ENCODE measurements around the gene RIN2.

Gene RIN2

DNA sequence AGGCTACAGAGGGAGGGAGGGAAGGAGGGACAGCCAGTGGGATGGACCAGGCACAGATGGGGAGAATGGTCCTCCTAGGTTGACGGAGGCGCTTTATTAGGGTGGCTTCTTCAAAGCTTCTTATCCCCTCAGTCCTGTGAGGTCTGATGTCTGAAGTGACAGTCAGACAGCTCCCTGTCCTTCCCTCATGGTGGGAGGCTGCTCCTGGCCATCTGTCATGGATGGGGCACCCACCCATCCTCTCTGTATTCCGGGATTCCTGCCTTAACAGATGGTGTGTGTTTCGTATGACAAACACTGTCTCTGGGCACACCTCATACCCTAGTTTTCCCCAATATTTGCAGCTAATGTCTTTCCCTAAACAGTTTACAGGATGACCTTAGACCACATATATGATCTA, 7.9 kb downstream of the RIN2 start:
- no peak for DNase-seq (ENCODE audit: low read depth)

DNA sequence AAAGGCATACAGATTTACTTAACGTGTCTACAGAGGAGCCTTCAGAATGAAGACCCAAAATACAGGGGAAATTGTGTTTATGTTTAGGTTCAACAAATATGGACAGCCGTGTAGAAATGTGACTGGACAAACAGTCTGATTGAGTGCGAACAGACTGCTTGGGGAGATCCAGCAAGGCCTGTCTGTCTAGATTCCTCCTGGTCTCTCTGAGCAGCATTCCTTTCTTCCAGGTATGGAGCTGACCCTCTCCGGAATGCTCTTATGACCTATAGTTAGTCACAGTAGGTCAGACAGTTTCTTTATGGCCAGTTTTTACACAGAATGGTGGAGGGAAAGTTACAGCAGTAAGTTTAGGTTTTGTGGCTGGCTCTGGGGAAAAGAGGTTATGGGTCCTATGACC, 9.0 kb downstream of the RIN2 start:
- no peak for DNase-seq (ENCODE audit: low read depth)

DNA sequence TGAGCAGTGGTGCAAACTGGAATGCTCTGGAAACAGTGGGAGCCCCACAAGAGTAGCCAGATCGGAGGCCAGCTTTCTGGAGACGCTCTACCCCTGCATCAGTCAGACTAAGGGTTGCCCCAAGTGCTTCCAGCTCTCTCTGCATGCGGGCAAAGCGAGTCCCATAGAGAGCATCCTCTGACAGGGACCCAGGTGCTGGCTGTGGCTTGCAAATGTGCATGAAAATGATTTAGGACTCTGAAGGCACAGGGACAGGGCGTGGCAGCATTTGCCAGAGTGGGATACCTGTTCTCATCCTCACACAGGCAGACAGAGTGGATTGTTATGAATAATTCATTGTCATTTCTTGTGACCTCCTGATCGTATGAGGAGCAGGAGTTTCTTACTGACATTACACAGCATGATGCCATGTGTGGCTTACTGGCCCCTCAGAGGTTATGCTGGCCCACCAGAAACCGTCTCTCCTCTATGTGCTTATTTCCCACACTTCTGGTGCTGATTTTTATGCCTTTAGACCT, 10.3 kb downstream of the RIN2 start:
- no peak for DNase-seq (ENCODE audit: low read depth)

DNA sequence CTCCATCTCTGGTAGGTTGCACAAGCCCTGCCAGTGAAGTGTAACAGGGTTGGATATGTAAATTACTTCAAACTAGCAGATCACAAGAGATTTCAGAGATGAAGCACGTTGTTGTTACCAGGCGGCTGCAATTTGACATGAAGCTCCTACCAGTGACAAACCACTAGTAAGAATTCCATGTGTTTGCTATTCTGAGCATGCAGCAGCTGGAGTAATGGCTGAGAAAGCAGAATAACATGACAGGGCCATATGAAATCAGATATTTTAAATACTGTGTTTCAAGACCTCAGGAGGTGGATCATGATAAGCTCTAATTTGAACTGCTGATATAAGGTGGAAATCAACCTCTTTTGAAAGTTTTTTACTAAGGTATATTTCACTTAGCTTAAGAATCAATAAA, 11.4 kb downstream of the RIN2 start:
- no peak for DNase-seq (ENCODE audit: low read depth)

DNA sequence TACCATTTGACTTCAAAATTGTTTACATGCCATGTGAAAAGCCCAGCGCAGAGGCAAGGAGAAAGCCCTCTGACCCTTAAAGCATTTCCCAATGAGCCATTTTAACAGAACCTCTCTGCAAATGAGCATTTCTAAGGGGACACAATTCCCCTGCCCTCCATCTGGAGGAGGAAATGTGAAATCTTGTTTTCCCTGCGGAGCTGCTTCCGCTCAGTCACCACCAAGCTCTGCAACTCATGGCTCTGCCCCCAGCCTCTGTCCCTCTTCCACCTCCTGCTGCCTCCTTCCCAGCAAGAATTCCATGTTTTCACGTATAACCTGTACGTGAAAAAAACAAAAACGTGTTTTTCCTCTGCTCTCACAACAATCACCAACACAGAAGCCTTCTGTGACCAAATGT, 12.3 kb downstream of the RIN2 start:
- DNase-seq (ENCODE audit: low read depth): no peak

DNA sequence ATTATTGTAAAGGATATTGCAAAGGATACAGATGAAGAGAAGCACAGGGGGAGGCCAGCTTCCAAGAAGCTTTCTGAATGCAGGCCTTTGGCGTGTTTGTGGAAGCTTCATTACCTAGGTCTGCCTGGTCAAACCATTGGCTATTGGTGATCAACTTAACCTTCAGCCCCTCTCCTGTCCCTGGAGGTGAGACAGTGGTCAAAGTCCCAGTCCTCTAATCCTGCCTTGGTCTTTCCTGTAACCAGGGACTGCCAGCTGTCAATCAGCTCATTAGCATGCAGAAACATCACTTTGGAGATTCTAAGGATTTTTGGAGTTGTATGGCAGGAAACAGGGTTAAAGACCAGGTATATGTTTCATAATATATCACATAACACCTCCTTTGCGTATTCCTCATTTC, 13.0 kb downstream of the RIN2 start:
- no peak for DNase-seq (ENCODE audit: low read depth)

DNA sequence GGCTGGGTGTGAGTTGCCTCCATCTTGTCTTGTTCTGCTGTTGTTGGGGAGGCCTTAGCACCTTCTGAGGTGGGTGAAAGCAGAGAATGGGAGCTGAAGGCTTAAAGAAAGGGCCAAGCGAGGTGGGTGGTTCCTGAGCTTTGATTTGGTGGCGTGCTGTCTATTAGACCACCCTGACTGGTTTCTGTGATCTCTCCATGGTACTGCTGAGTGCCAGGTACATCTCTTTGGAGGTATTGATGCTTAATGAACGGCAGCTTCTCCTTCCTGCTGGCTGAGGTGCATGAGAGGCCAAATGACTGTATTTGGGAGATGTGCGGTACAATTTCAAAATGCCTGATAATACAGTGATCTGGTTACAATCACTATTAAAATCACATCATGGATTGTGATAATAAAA, 15.4 kb downstream of the RIN2 start:
- no peak for DNase-seq (ENCODE audit: low read depth)

DNA sequence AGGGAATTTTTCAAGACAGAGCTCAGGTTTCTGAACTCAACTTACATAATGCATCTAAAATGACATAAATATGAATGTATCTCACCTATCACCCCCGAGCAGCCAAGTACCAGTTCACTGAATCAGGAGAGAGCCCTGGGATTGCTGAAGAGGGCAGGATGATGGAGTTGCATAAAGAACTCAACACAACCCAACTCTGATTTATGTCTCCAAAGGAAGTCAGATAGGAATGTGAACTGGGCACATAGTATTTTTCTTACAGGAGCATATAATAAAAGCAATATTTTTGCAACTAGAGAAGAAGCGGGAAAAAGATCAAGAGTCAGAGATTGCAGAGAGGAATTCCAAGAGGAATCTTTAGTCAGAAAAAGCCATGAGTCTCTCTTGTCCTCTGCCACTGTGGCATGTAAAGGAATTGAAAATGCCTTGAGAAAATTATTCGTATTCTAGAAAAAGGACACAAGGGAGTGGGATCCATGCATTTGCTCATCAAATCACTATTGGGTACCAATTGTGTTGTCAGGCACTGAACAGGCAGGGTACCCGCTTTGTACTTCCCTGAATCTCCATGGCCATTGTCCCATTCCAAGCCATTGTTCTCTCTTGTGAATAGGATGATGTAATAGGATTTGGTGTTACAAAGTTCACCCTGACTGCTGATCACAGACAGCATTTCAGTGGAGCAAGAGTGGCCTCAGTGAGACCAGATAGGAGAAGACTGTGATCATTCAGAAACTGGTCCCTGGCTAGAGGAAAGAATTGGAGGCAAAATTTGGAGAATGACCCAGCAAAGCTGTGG, 16.3 kb downstream of the RIN2 start:
- no peak for DNase-seq (ENCODE audit: low read depth)

DNA sequence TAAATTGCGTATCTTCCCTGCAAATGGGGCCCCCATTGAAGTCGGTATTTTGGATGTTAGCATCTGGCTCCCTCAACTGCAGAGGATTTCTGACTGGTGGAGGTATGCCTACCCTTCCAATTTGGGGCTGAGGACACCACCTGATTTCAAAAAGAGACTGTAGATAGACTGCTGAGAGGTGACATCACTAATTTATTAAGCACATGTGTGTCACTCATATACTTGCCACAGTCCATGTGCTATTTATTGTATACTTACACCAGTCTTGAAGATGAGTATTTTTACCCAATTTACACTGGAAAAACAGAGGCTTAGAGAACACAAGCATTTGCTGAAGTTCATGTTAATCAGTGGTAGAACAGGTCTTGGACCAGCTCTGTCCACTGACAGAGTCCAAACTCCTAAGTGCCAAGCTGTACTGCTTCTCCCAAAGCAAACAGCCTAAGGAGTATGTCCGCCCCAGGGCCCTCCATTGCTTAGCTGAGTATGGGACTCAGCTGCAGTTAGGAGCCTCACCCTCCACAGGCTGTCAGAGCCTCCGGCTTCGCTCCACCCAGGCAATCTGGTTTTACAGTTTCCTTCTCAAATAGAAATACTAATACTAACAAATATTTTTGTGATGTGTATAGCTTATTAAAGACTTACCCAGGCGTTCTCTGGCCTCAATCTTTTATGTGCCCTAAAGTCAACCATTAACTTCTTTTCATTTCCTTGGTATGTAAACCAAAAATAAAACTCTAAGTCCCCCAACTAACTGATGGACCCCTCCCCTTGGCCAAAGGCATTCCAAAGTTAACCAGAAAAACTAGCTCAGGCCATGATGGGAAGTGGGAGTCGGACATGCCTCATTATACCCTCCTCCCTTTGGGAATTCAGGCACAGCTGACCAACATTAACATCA, 17.5 kb downstream of the RIN2 start:
- no peak for DNase-seq (ENCODE audit: low read depth)

DNA sequence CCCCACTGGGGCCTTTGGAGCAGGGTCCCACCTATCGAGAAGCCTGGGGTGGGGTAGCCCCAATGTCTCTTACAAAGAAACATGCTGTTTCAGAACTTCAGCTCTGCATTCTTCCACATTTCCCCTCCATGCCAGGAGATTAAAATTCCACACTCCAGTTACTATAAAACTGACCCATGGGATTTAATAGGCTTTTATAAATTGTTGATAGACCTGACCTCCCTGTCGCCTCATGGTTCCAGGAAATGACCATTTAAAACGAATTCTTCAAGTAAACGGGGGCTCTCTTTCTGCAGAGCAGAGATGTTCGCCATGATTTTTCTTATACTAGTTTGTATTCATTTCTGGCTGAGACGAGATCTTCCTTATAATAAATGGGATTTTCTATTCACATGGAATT, 19.3 kb downstream of the RIN2 start:
- DNase-seq (ENCODE audit: low read depth): no peak

DNA sequence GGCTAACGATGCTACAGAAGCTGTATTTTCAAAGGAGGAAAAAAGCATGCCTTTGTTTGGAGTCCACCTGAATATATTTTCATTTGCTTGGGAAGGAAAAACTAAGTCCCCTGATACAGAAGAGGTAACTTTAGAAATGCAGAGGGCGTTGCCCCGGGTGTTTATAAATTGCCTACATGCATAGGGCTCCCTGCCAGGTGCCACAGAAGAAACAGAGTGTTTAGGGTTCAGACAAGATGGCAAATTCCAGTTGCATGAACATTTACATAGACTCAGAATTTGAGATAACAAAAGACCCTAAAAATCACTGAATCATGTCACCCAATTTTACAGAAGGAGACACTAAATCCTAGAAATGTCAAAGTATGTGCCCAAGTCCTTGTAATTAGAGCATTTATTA, 19.9 kb downstream of the RIN2 start:
- no peak for DNase-seq (ENCODE audit: low read depth)

DNA sequence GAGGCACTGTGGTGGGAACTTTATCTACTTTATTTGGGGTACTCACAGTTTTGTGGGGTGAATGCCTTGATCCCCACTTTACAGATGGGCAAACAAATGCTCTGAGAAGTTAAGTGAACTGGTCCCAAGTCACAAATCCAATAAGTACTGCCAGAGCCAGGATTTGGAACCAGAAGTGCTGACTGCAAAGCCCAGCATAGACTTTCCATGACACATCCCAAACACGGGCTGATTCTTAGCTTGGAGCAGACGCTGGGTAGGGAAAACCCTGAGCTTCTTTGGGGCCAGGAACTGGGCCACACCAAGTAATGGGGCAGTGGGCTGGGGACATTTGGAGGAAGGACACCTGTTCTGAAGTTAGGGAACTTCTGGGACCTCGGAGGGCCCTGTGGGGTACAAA, 20.3 kb downstream of the RIN2 start:
- DNase-seq (ENCODE audit: low read depth): no peak

DNA sequence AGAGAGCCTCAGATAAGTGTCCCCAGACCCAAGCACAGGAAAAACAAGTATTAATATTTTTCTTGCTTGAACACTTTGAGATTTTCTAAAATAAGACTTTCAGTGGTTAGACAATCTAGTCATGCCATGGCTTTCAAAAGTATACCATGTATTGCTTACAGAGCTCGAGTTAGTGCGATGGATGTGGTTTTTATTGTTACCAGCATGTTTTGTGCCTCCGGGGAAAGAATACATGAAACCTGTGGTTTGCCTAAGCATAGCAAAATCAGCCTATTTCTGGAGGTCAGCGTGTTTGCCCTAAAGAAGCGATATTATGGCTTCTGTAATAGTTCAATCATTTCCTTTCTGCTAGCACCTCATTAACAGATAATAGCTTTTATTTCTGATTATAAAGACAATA, 21.6 kb downstream of the RIN2 start:
- no peak for DNase-seq (ENCODE audit: low read depth)

DNA sequence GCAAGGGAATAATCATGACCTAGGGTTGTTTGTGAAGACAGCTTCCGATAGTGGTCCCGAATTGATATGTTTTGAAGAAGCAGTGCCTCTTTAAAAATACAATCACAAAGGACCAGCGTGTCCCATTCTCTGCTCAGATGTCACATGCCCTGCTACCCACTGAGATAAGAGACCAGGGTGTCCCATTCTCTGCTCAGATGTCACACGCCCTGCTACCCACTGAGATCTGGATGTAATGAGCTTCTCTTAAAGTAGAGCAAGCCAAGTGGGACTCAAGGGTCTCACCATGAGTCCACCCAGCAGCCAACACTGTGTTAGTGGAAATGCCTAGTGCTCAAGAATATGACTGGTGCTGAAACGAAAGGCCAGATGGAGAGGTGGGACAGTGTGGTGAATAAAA, 22.2 kb downstream of the RIN2 start:
- DNase-seq (ENCODE audit: low read depth): no peak

DNA sequence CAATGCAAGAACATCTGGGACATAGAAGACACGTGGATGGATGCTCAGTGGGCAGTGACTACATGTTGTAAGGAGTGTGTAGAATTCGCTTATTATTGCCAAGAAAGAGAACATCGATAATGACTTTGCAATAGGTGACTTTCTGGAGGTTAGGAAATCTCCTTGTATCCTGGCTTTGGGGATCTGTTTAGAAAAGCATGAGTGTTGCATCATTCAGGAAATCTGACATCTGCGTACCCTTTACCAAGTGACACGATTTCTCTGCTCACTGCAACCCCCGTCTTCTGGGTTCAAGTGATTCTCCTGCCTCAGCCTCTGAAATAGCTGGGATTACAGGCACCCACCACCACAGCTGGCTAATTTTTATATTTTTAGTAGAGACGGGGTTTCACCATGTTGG, 23.2 kb downstream of the RIN2 start:
- DNase-seq (ENCODE audit: low read depth): no peak

DNA sequence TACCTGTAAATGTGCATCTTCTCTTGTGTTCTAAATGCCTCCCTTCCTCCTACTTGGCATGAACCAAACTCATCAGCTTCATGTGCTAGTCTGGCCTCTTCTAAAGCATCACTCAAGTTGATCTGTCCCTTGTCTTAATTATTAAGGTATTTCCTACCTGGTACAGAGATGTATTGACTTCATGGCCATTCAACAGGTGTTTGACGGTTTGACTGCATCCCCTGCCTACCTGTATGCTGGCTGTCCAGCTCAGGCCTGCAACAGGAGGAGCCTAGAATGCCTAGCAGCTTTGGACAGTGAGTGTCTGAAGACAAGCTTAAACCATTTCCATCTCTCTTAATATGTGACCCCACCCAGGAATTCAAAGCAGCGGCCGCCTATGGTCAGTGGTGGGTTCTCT, 24.6 kb downstream of the RIN2 start:
- DNase-seq (ENCODE audit: low read depth): no peak

DNA sequence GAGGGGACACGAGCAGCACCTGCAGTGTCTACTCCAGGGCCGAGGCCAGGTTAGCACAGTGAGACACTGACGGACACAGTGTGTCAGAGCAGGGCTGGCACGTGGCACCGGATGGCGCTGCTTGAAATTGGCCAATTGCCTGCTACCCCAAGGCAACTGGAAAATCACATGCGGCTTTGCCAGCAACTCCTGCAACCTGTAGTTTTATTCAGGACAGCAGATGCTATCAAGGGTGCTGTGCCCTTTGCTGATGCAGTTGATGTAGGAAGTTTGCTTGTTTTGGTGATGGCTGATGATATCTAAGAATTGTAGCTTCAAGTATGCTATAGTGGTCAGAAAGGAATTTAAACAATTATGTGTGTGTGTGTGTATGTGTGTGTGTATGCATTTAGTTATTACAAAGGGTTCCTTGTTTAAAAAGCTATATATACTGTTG, 25.9 kb downstream of the RIN2 start:
- peak; percentile 70 for DNase-seq (ENCODE audit: low read depth)

DNA sequence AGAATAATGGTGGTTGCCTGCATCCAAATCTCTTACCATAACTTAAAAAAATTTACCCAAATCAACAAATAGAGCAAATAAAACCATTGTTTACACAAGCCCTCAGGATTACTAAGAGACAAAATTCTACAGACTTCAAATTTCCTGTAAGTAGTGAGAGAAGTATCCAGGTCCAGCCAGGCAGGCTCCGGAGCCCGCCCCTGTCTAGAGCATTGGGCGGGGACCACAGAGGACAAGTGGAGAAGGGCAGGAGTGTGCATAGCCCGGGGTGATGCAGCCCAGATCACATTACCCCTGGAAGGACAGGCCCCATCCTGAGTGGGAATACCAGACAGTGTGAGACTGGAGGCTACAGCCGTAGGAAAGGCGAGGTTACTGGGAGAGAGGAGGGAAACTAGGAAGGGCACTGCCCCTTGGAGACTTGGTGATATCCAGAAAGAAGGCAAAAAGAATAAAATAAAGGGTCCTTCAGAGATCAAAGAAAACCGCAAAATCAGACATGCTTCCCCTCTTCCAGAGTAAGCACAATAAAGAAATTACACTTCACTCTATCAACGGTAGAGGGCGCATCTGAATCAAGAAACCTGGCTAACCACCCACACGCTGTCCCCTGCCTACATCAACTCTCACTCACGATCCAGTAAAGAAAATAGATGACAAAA, 26.6 kb downstream of the RIN2 start:
- DNase-seq (ENCODE audit: low read depth): peak; percentile 79

DNA sequence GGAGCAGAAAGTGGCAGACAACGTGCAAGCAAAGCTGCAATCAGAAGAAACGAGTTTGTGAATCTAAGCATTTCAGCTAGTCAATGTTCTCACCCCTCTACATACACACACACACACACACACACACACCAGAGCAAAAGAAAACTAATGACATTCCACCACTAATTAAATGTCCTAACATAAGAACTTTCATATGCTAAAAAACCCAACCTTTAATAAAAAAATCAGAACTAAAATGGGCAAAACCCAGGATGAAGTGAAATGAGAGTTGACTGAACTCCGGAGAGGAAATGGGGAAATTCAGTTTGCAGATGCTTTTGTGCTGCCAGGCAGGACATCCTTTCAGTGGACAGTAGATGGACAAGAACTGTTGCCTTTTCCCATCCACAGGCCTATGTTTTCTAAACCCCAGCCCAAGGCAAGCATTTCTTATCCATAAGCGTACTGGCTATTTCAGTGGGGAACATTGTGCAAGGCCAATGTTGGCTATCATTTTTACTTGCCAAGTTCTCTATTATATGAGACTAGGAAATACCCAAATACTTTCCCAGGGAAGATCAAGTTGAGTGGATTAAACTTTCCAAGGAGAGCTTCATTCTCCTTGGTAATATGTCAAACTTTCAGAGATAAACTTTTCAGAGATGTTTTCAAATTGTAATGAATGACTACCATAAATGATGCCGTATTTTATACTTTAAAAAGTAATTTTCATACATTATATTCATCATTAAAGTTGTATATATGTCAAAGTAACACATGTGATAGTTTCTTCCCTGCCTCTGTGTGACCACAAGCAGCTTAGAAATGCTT, 27.3 kb downstream of the RIN2 start:
- DNase-seq (ENCODE audit: low read depth): no peak

DNA sequence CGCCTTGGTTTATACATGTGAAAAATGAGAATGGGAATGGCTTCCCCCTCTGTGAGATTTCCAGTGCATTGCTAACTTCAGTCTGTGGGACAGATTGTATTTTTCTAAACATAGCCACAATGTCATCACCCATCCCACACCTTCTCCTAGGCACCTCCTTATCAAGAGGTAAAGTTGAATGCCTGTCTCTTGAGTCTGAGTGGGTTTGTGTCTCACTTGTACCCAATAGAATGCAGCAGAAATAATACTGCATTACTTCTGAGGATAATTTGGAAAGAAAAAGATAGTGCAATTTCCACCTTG, 27.9 kb downstream of the RIN2 start:
- peak; percentile 52 for DNase-seq (ENCODE audit: low read depth)

DNA sequence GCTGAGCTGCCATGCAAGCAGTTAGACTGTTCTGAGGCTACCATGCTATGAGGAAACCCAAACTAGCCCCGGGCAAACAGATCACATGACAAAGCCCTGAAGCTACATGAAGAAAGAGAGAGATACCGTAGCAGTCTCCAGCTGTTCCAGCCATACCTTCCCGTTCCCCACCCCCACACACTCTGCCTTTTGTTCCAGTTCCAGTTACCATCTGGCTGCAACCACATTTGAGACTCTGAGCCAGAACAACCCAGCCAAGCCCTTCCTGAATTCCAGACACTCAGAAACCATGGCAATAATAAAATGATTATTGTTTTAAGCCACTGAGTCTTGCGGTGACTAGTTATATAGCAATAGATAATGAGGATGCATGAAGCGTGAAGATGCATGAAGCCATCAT, 28.3 kb downstream of the RIN2 start:
- peak; percentile 93 for DNase-seq (ENCODE audit: low read depth)

DNA sequence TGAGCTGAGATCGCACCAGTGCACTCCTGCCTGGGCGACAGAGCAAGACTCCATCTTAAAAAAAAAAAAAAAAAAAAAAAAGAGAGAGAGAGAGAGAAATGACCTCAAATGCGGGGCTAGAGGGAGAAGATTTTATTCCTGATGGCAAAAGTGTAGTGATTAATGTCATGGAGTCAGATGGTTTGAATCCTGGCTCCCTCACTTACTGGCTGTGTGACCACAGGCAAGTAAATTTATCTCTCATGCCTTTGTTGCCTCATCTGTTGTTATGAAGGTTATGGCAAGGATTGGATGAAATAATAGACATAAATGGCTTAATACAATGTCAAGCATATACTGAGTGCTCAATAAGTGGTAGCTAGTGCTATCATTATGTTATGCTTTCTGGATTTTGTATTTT, 29.3 kb downstream of the RIN2 start:
- no peak for DNase-seq (ENCODE audit: low read depth)

All from non-pigmented ciliary epithelial cell (primary cell).